Activated B cell treated with CpG ODN at 0.5 μM for 24 hours (primary cell): Measurements from ENCODE around the gene NLRP12. TPM values are rescaled to one million over a fixed set of nuclear protein-coding genes. Genes with fewer than 3 reads are reported as not detected.

ENCODE experiments used
- ATAC-seq: fragments of 200-7000 bp; cut with Tn5 transposase; one replicate; pipeline ENCODE4 v1.10.0; 2021; ENCODE audit warnings: low read depth, mild to moderate bottlenecking, moderate library complexity
- CTCF ChIA-PET: fragments of 350-600 bp; sonication (Branson Sonifier 250); formaldehyde crosslinking; loops from one replicate; lab custom pipeline; 2021; ENCODE audit warnings: antibody characterized with exemption; lab: Charles Lee
- POLR2A ChIA-PET: fragments of 350-600 bp; sonication (Branson Sonifier 250); formaldehyde crosslinking; loops from one replicate; lab custom pipeline; 2021; ENCODE audit warnings: antibody characterized with exemption; lab: Charles Lee
- DNase-seq: peaks from one replicate; pipeline ENCODE4 v3.0.0; 2022
- H3K27ac Mint-ChIP-seq: one replicate; pipeline ENCODE4 v1.8.0; 2020; ENCODE audit warnings: mixed read lengths
- H3K27me3 Mint-ChIP-seq: one replicate; pipeline ENCODE4 v1.8.0; 2021; ENCODE audit warnings: mixed read lengths
- H3K36me3 Mint-ChIP-seq: one replicate; pipeline ENCODE4 v1.8.0; 2021; ENCODE audit warnings: low read depth, mixed read lengths
- H3K4me1 Mint-ChIP-seq: one replicate; pipeline ENCODE4 v1.8.0; 2021; ENCODE audit warnings: mixed read lengths
- H3K4me3 Mint-ChIP-seq: one replicate; pipeline ENCODE4 v1.8.0; 2020; ENCODE audit warnings: mild to moderate bottlenecking, mixed read lengths
- H3K9me3 Mint-ChIP-seq: one replicate; pipeline ENCODE4 v1.8.0; 2020; ENCODE audit warnings: mixed read lengths
- CTCF ChIP-seq: fragments of 200-600 bp; IDR thresholded peaks from one replicate; pipeline ENCODE4 v1.8.0; 2022; ENCODE audit warnings: antibody characterized with exemption, mild to moderate bottlenecking
- intact Hi-C: fragments of 100-400 bp; cut with micrococcal nuclease; formaldehyde crosslinking; loops from one replicate; pipeline ENCODE4 v1.15.1; 2024
- total RNA-seq: library from RNA; stranded (reverse); gene quantifications from 2 replicates; pipeline ENCODE4 v1.2.3, GENCODE V29; 2022

Gene NLRP12
- total RNA-seq, 1 donor from 2014 or later, result not detected

- no peak for TF ChIP-seq CTCF
- no peak for DNase-seq
- H3K27ac Mint-ChIP-seq, result no peak overlapping the region
- no peaks in the 10 kb centered on the region for H3K36me3 Mint-ChIP-seq
- ChIA-PET CTCF (no interaction called here), POLR2A (no interaction called here)
- no peaks in the 10 kb centered on the region for H3K9me3 Mint-ChIP-seq
- H3K27me3 Mint-ChIP-seq, result no peaks in the 10 kb centered on the region
- no peaks in the 10 kb centered on the region for H3K4me1 Mint-ChIP-seq
- no peak for ATAC-seq
- intact Hi-C loops, result no loop called here
- H3K4me3 Mint-ChIP-seq, result no peak overlapping the region
Measured at GRCh38 chr19:53813996-53814395, 10.1 kb downstream of the NLRP12 start.

- no peak for ATAC-seq
- H3K9me3 Mint-ChIP-seq, result no peaks in the 10 kb centered on the region
- no peaks in the 10 kb centered on the region for H3K36me3 Mint-ChIP-seq
- TF ChIP-seq CTCF, result no peak
- no peak for DNase-seq
- intact Hi-C loops, result no loop called here
- POLR2A ChIA-PET, result no interaction called here
- CTCF ChIA-PET, result no interaction called here
- no peak overlapping the region for H3K4me3 Mint-ChIP-seq
- H3K27ac Mint-ChIP-seq, result no peak overlapping the region
- H3K4me1 Mint-ChIP-seq, result no peaks in the 10 kb centered on the region
- H3K27me3 Mint-ChIP-seq, result no peaks in the 10 kb centered on the region
Measured at GRCh38 chr19:53812335-53812734, 11.8 kb downstream of the NLRP12 start.

GRCh38 chr19:53810891-53811290, 13.2 kb downstream of the NLRP12 start:
- H3K4me1 Mint-ChIP-seq, result no peaks in the 10 kb centered on the region
- no peak overlapping the region for H3K4me3 Mint-ChIP-seq
- POLR2A ChIA-PET, result no interaction called here
- no peaks in the 10 kb centered on the region for H3K36me3 Mint-ChIP-seq
- no peaks in the 10 kb centered on the region for H3K9me3 Mint-ChIP-seq
- no peak overlapping the region for H3K27ac Mint-ChIP-seq
- no peak for TF ChIP-seq CTCF
- intact Hi-C loops, result no loop called here
- CTCF ChIA-PET, result interaction anchor here (1.4 kb wide), 1 partner anchor 18 kb away, joined by 4 read pairs; no protein-coding TSS in a partner anchor
- ATAC-seq (no peak), DNase-seq (no peak)
- no peaks in the 10 kb centered on the region for H3K27me3 Mint-ChIP-seq

GRCh38 chr19:53810187-53810546, 13.9 kb downstream of the NLRP12 start:
- DNase-seq (no peak), ATAC-seq (no peak)
- Mint-ChIP-seq H3K9me3 (no peaks in the 10 kb centered on the region), H3K4me3 (no peak overlapping the region), H3K27ac (no peak overlapping the region), H3K36me3 (no peaks in the 10 kb centered on the region), H3K27me3 (no peaks in the 10 kb centered on the region), H3K4me1 (no peaks in the 10 kb centered on the region)
- TF ChIP-seq CTCF, result no peak
- ChIA-PET CTCF (interaction anchor here (1.2 to 1.4 kb wide), 2 partner anchors 17 to 220 kb away, joined by 3 to 4 read pairs; no protein-coding TSS in a partner anchor), POLR2A (no interaction called here)
- intact Hi-C loops, result no loop called here

- no peak for ATAC-seq
- Mint-ChIP-seq H3K4me3 (no peak overlapping the region), H3K4me1 (no peaks in the 10 kb centered on the region), H3K9me3 (no peaks in the 10 kb centered on the region), H3K27me3 (no peaks in the 10 kb centered on the region), H3K27ac (no peak overlapping the region), H3K36me3 (no peaks in the 10 kb centered on the region)
- intact Hi-C loops, result no loop called here
- TF ChIP-seq CTCF, result no peak
- CTCF ChIA-PET, result interaction anchor here (1.2 to 1.4 kb wide), 2 partner anchors 17 to 221 kb away, joined by 3 to 4 read pairs; no protein-coding TSS in a partner anchor
- DNase-seq, result no peak
- POLR2A ChIA-PET, result no interaction called here
Measured at GRCh38 chr19:53809518-53810186, 14.5 kb downstream of the NLRP12 start.
